GM12873 (cell line): ENCODE measurements around the gene BABAM2.

Source experiments
- CTCF ChIP-seq: IDR thresholded peaks from 2 replicates; pipeline ENCODE4 v1.5.1; 2012; ENCODE audit warnings: low read depth, mild to moderate bottlenecking, moderate library complexity, low read length, control low read depth; ENCODE audit not compliant: insufficient read depth; ENCODE audit errors: missing control alignments

The BABAM2 gene

GRCh38 chr2:27854229-27854862 lies 36.2 kb upstream of the BABAM2 start:
- TF ChIP-seq CTCF = no peak

- TF ChIP-seq CTCF = no peak
Observed at GRCh38 chr2:27855476-27855875, 35.1 kb upstream of the BABAM2 start.

- no peak for TF ChIP-seq CTCF
Observed at GRCh38 chr2:27856386-27856785, 34.1 kb upstream of the BABAM2 start.

GRCh38 chr2:27856956-27857355 lies 33.6 kb upstream of the BABAM2 start:
- no peak for TF ChIP-seq CTCF

- TF ChIP-seq CTCF = no peak
Observed at GRCh38 chr2:27857417-27858172, 32.9 kb upstream of the BABAM2 start.

- no peak for TF ChIP-seq CTCF
Observed at GRCh38 chr2:27860111-27860510, 30.4 kb upstream of the BABAM2 start.

GRCh38 chr2:27863146-27863545 lies 27.4 kb upstream of the BABAM2 start:
- TF ChIP-seq CTCF = no peak
